ENCODE data around the gene MICAL2.

MICAL2 gene

GRCh38 chr11:12149672-12150225, 39.4 kb downstream of the MICAL2 start:
- no peak for TF ChIP-seq CTCF (conservative IDR thresholded peaks at IDR 0.05)
- H3K27ac ChIP-seq, result no peak overlapping the region

- TF ChIP-seq CTCF (conservative IDR thresholded peaks at IDR 0.05), result no peak
- H3K27ac ChIP-seq, result no peak overlapping the region
Measured at GRCh38 chr11:12150831-12151382, 40.5 kb downstream of the MICAL2 start.

GRCh38 chr11:12152321-12152720, 41.9 kb downstream of the MICAL2 start:
- no peak overlapping the region for H3K27ac ChIP-seq
- no peak for TF ChIP-seq CTCF (conservative IDR thresholded peaks at IDR 0.05)

- no peak overlapping the region for H3K27ac ChIP-seq
- TF ChIP-seq CTCF (conservative IDR thresholded peaks at IDR 0.05), result no peak
Measured at GRCh38 chr11:12154871-12155668, 44.7 kb downstream of the MICAL2 start.

- no peak overlapping the region for H3K27ac ChIP-seq
- TF ChIP-seq CTCF (conservative IDR thresholded peaks at IDR 0.05), result no peak
Measured at GRCh38 chr11:12155696-12156095, 45.3 kb downstream of the MICAL2 start.

GRCh38 chr11:12156301-12157140, 46.1 kb downstream of the MICAL2 start:
- H3K27ac ChIP-seq, result no peak overlapping the region

More at GRCh38 chr11:12156301-12157140, 46.1 kb downstream of the MICAL2 start:
- no peak for TF ChIP-seq CTCF (conservative IDR thresholded peaks at IDR 0.05)

All from VCaP (cell line).